Vagina (tissue), 2 donors: ENCODE results near the gene SLC19A1.

Source experiments
- POLR2A ChIP-seq, 2 donors: fragments of 450-650 bp; IDR thresholded peaks; one replicate each; pipeline ENCODE4 v1.6.1; 2017; ENCODE audit warnings: antibody characterized with exemption in 2 of 2, mild to moderate bottlenecking in 2 of 2, moderate library complexity in 2 of 2
- POLR2AphosphoS5 ChIP-seq, 2 donors: sonication (generic); formaldehyde crosslinking; IDR thresholded peaks; one replicate each; pipeline ENCODE4 v1.9.0; 2017; ENCODE audit warnings: antibody characterized with exemption in 2 of 2, mild to moderate bottlenecking in 2 of 2, low read depth in 1 of 2; ENCODE audit not compliant: insufficient read depth in 1 of 2
- TF ChIP-seq, protein P1 (sequence below), 3 experiments: fragments of 450-650 bp in 2 of 3; fragments of 200-600 bp in 1 of 3; sonication (generic) in 1 of 3; IDR thresholded peaks; one replicate each; pipeline ENCODE4 v1.5.1; 2017 to 2019; ENCODE audit warnings: antibody characterized with exemption in 3 of 3, mild to moderate bottlenecking in 2 of 3, moderate library complexity in 2 of 3

DNA sequence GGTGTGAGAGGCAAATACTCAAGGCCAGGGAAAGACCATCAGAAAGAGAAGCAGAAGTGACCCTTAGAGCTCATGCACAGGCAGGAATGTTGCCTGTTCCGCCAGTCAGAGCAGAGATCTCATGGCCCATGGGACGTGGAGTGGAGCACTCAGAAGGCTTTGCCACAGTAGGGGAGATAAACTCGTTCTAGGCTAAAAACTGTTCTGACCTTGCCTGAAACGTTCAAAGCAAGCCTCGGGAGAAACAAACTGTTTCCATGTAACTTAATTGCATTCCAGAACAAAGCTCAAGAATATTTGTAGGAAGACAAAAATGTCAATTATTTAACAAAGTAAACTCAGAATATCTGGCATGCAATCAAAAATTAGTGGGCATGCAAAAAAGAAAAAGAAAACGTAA, 20.7 kb upstream of the SLC19A1 start:
- TF ChIP-seq, protein P1, sequence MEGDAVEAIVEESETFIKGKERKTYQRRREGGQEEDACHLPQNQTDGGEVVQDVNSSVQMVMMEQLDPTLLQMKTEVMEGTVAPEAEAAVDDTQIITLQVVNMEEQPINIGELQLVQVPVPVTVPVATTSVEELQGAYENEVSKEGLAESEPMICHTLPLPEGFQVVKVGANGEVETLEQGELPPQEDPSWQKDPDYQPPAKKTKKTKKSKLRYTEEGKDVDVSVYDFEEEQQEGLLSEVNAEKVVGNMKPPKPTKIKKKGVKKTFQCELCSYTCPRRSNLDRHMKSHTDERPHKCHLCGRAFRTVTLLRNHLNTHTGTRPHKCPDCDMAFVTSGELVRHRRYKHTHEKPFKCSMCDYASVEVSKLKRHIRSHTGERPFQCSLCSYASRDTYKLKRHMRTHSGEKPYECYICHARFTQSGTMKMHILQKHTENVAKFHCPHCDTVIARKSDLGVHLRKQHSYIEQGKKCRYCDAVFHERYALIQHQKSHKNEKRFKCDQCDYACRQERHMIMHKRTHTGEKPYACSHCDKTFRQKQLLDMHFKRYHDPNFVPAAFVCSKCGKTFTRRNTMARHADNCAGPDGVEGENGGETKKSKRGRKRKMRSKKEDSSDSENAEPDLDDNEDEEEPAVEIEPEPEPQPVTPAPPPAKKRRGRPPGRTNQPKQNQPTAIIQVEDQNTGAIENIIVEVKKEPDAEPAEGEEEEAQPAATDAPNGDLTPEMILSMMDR (IDR thresholded peaks at IDR 0.05), result no peak
- no peak for TF ChIP-seq POLR2A (IDR thresholded peaks at IDR 0.05)
- no peak for TF ChIP-seq POLR2AphosphoS5 (IDR thresholded peaks at IDR 0.05; ENCODE audit: insufficient read depth in 1 of 2, low read depth in 1 of 2)
